ENCODE data around the gene RNF40.
"Not testable (repeated sequence)": the region's sequence is repeated elsewhere in the genome, so short reads cannot be mapped to it uniquely, and the experiment has no call there.

GRCh38 chr16:30821441-30821840 lies 59.3 kb downstream of the RNF40 start:
- TF ChIP-seq CTCF, POLR2A (IDR thresholded peaks at IDR 0.05): not testable (repeated sequence)

All from Peyer's patch (tissue), 4 donors.